Smooth muscle cell (in vitro differentiated cells): ENCODE data around the gene NCK2. TPM values are rescaled to one million over a fixed set of nuclear protein-coding genes. Genes with fewer than 3 reads are reported as not detected.

ENCODE experiments used
- DNase-seq: peaks from one replicate; lab custom pipeline; 2025; ENCODE audit not compliant: unreplicated experiment; lab: John Stamatoyannopoulos, UW
- H2AFZ ChIP-seq: fragments of 200-600 bp; sonication (generic); 2 replicates; pipeline ENCODE4 v1.6.0; 2016; ENCODE audit warnings: antibody characterized with exemption, low read depth, mild to moderate bottlenecking
- H3F3A ChIP-seq: fragments of 200-600 bp; sonication (generic); 2 replicates; pipeline ENCODE4 v1.6.0; 2017; ENCODE audit warnings: antibody characterized with exemption, low read depth
- H3K27ac ChIP-seq: fragments of 200-600 bp; sonication (generic); 2 replicates; pipeline ENCODE4 v1.5.1; 2016; ENCODE audit warnings: low read depth, mild to moderate bottlenecking
- H3K27me3 ChIP-seq: fragments of 200-600 bp; sonication (generic); 2 replicates; pipeline ENCODE4 v1.6.1; 2016; ENCODE audit warnings: low read depth, mild to moderate bottlenecking
- H3K36me3 ChIP-seq: fragments of 200-600 bp; sonication (generic); 2 replicates; pipeline ENCODE4 v1.5.1; 2016; ENCODE audit warnings: low read depth
- H3K4me1 ChIP-seq: fragments of 200-600 bp; sonication (generic); 2 replicates; pipeline ENCODE4 v1.5.1; 2016; ENCODE audit warnings: low read depth
- H3K4me2 ChIP-seq: fragments of 200-600 bp; sonication (generic); 2 replicates; pipeline ENCODE4 v1.6.0; 2016; ENCODE audit warnings: mild to moderate bottlenecking
- H3K4me3 ChIP-seq: fragments of 200-600 bp; sonication (generic); 2 replicates; pipeline ENCODE4 v1.5.1; 2016; ENCODE audit warnings: mild to moderate bottlenecking
- H3K79me2 ChIP-seq: fragments of 200-600 bp; sonication (generic); 2 replicates; pipeline ENCODE4 v1.6.0; 2016; ENCODE audit warnings: low read depth, mild to moderate bottlenecking
- H3K9ac ChIP-seq: fragments of 200-600 bp; sonication (generic); 2 replicates; pipeline ENCODE4 v1.6.0; 2016; ENCODE audit warnings: low read depth
- H3K9me3 ChIP-seq: fragments of 200-600 bp; sonication (generic); replicated peaks from 2 replicates; pipeline ENCODE4 v1.5.1; 2016; ENCODE audit warnings: low read depth
- H4K20me1 ChIP-seq: fragments of 200-600 bp; sonication (generic); 2 replicates; pipeline ENCODE4 v1.6.0; 2016; ENCODE audit warnings: low read depth
- WGBS: methylation state at CpG from one replicate; pipeline ENCODE4 v1.1.7; 2016; ENCODE audit warnings: low lambda C conversion rate; 5-methylcytosine and 5-hydroxymethylcytosine counted together
- polyA plus RNA-seq: library from polyadenylated mRNA; unstranded; fragments of >200 nt; fragmentation: Nextera tagmentation; extraction: Ambion mirVana; gene quantifications from 2 replicates; pipeline ENCODE4 v1.2.1, GENCODE V29; 2016
- total RNA-seq: library from RNA; depleted of rRNA; stranded (reverse); fragments of >200 nt; gene quantifications from 2 replicates; pipeline ENCODE4 v1.2.3, GENCODE V29; 2014
- TF ChIP-seq, protein P1 (sequence below): fragments of 200-600 bp; sonication (generic); IDR thresholded peaks from 2 replicates; pipeline ENCODE4 v1.5.1; 2017; ENCODE audit warnings: borderline replicate concordance, mild to moderate bottlenecking, antibody characterized with exemption; ENCODE audit not compliant: insufficient read depth, poor library complexity, severe bottlenecking

NCK2 gene
- total and polyA plus RNA-seq, 2 experiments from 2014 or later, result 29.0 to 50.5 TPM

DNA sequence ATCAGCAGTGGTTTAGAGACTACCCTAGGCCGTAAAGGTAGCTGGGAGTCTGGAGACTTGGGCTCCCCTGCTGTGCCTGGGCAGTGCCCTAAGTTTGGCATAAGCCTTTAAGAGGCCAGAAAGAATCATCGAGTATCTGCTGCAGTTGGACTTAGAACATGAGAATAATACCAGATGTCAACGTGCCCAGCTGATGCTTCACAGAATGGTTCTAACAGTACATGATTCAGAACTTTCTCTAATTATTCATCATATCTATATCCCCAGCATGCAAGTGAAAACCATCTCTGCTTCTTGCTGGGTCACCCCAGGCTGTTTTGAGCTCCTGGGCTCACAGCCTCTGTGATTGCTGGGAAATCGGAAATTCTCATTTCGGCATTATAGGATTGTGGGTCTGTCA is 118.1 kb downstream of the NCK2 start:
- Histone ChIP-seq H3K9me3 (no peaks in the 10 kb centered on the region), H3K4me2 (no peak overlapping the region), H3K4me3 (no peak overlapping the region), H2AFZ (no peak overlapping the region), H3K27ac (no peak overlapping the region), H4K20me1 (peaks cover 100% of the 10 kb centered on the region), H3K36me3 (no peaks in the 10 kb centered on the region), H3K79me2 (peaks cover 10% of the 10 kb centered on the region), H3K9ac (no peak overlapping the region), H3F3A (no peaks in the 10 kb centered on the region), H3K4me1 (peaks cover 9% of the 10 kb centered on the region), H3K27me3 (no peaks in the 10 kb centered on the region)
- 76% methylated on average over 5 of the region's 5 CpGs for WGBS
- TF ChIP-seq, protein P1, sequence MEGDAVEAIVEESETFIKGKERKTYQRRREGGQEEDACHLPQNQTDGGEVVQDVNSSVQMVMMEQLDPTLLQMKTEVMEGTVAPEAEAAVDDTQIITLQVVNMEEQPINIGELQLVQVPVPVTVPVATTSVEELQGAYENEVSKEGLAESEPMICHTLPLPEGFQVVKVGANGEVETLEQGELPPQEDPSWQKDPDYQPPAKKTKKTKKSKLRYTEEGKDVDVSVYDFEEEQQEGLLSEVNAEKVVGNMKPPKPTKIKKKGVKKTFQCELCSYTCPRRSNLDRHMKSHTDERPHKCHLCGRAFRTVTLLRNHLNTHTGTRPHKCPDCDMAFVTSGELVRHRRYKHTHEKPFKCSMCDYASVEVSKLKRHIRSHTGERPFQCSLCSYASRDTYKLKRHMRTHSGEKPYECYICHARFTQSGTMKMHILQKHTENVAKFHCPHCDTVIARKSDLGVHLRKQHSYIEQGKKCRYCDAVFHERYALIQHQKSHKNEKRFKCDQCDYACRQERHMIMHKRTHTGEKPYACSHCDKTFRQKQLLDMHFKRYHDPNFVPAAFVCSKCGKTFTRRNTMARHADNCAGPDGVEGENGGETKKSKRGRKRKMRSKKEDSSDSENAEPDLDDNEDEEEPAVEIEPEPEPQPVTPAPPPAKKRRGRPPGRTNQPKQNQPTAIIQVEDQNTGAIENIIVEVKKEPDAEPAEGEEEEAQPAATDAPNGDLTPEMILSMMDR, result no peak
- no peak for DNase-seq

DNA sequence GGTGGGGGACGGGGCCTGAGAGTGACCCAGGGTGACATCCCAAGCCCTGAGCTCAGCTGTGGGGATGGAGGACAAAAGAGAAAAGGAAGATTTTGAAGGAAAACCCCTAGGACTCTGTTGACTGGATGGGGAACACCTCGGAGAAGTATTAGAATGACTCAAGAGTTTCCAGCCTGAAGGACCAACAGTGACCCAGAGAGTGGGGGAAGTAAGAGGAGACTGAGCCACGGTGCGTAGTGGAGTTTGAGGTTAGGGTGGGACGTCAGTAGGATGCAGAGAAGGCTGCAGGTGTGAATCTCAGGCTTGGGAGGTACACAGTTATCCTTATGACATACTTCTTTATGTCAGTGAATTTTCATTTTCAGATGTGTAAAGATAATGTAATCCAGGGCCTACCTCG is 119.5 kb downstream of the NCK2 start:
- no peaks in the 10 kb centered on the region for H3K27me3 ChIP-seq
- H2AFZ ChIP-seq, result no peak overlapping the region
- DNase-seq, result no peak
- H3K4me3 ChIP-seq, result no peak overlapping the region
- 93% methylated on average over 6 of the region's 6 CpGs for WGBS
- H3F3A ChIP-seq, result no peaks in the 10 kb centered on the region
- TF ChIP-seq, protein P1, result no peak
- H3K9ac ChIP-seq, result no peak overlapping the region
- H3K4me2 ChIP-seq, result no peak overlapping the region
- H3K79me2 ChIP-seq, result peaks cover 23% of the 10 kb centered on the region
- H3K4me1 ChIP-seq, result peaks cover 9% of the 10 kb centered on the region
- H3K9me3 ChIP-seq, result no peaks in the 10 kb centered on the region
- peaks cover 100% of the 10 kb centered on the region for H4K20me1 ChIP-seq
- H3K27ac ChIP-seq, result no peak overlapping the region
- no peaks in the 10 kb centered on the region for H3K36me3 ChIP-seq

DNA sequence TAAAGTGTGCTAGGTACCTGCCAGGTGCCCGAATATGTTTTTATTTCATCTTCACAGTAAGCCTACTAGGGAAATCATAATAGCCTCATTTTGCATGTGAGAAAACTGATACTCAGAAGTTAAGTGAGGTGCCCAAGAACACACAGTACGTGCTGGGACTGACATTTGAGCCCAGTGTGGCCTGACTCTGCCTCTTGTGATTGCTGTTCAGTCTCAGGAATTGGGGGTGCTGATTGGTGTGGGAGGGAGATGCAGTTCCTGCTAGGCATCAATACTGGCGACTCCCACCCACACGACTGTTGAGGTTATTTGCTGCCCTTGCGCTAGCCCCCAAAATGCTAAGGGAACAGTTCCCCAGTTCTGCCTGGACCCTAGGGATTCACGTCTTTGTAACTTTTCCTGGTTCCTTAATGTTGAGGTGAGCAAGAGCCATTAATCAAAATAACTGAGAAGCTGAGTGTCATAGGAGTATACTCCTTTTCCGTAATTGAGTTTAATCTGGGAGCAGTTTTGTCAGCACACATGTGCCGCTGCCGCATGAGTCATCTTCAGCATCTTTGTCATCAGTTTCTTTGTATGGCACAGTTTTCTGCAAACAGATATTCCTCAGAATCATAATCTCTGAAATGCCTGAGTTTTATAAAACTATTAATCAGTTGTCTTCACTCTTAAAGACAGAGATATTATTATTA is 120.7 kb downstream of the NCK2 start:
- DNase-seq, result no peak
- no peaks in the 10 kb centered on the region for H3K36me3 ChIP-seq
- WGBS, result 83% methylated on average over 9 of the region's 9 CpGs
- H3K79me2 ChIP-seq, result peaks cover 32% of the 10 kb centered on the region
- no peaks in the 10 kb centered on the region for H3K9me3 ChIP-seq
- H3K4me1 ChIP-seq, result peaks cover 9% of the 10 kb centered on the region
- H3K27me3 ChIP-seq, result no peaks in the 10 kb centered on the region
- H3F3A ChIP-seq, result no peaks in the 10 kb centered on the region
- no peak overlapping the region for H3K4me3 ChIP-seq
- no peak overlapping the region for H3K9ac ChIP-seq
- TF ChIP-seq, protein P1, result no peak
- H3K4me2 ChIP-seq, result no peak overlapping the region
- H3K27ac ChIP-seq, result no peak overlapping the region
- no peak overlapping the region for H2AFZ ChIP-seq
- H4K20me1 ChIP-seq, result peaks cover 99% of the 10 kb centered on the region
